Caco-2 (cell line): ENCODE data around the gene KLC1. TPM values are rescaled to one million over a fixed set of nuclear protein-coding genes. Genes with fewer than 3 reads are reported as not detected.

Experiments
- BruUV-seq: library from RNA; stranded (reverse); fragments of 400-500 nt; replicated peaks from 2 replicates; lab custom pipeline; 2021; lab: Mats Ljungman, UMichigan
- CTCF ChIA-PET: fragments of 300-600 bp; sonication (Branson Sonifier 250); formaldehyde crosslinking; loops from one replicate; lab custom pipeline; 2022; ENCODE audit warnings: antibody characterized with exemption; lab: Charles Lee
- POLR2A ChIA-PET: fragments of 300-600 bp; sonication (Branson Sonifier 250); formaldehyde crosslinking; loops from one replicate; lab custom pipeline; 2022; ENCODE audit warnings: antibody characterized with exemption; lab: Charles Lee
- DNase-seq, 2 experiments: peaks; one replicate each; pipeline versions ENCODE4 v3.0.0 to v3.0.0-alpha.2; 2020 to 2022
- H3K27me3 ChIP-seq: replicated peaks from 2 replicates; pipeline ENCODE4 v1.6.0; 2011; ENCODE audit warnings: low read length; ENCODE audit not compliant: control insufficient read depth, insufficient read depth
- H3K36me3 ChIP-seq: 2 replicates; pipeline ENCODE4 v1.5.1; 2011; ENCODE audit warnings: low read length; ENCODE audit not compliant: control insufficient read depth, insufficient read depth
- H3K4me1 ChIP-seq: fragments of 250-450 bp; sonication (Bioruptor Pico); 2 replicates; pipeline ENCODE4 v1.5.1; 2020; ENCODE audit warnings: mild to moderate bottlenecking
- H3K4me3 ChIP-seq: 2 replicates; pipeline ENCODE4 v1.5.1; 2011; ENCODE audit warnings: low read depth, mild to moderate bottlenecking, control low read depth, low read length
- H3K9me3 ChIP-seq: fragments of 250-450 bp; sonication (Bioruptor Pico); 2 replicates; pipeline ENCODE4 v1.5.1; 2020; ENCODE audit warnings: mild to moderate bottlenecking, moderate library complexity
- H3K27ac Mint-ChIP-seq: one replicate; pipeline ENCODE4 v1.8.0; 2022; ENCODE audit warnings: mixed read lengths; ENCODE audit not compliant: unreplicated experiment
- H3K27me3 Mint-ChIP-seq: one replicate; pipeline ENCODE4 v1.8.0; 2022; ENCODE audit warnings: mixed read lengths; ENCODE audit not compliant: insufficient read depth, unreplicated experiment
- H3K36me3 Mint-ChIP-seq: one replicate; pipeline ENCODE4 v1.8.0; 2022; ENCODE audit warnings: mild to moderate bottlenecking, mixed read lengths; ENCODE audit not compliant: insufficient read depth, unreplicated experiment
- H3K4me1 Mint-ChIP-seq: one replicate; pipeline ENCODE4 v1.8.0; 2022; ENCODE audit warnings: low read depth, mixed read lengths; ENCODE audit not compliant: unreplicated experiment
- H3K4me3 Mint-ChIP-seq: one replicate; pipeline ENCODE4 v1.8.0; 2022; ENCODE audit warnings: mild to moderate bottlenecking, moderate library complexity, mixed read lengths; ENCODE audit not compliant: unreplicated experiment
- H3K9me3 Mint-ChIP-seq: one replicate; pipeline ENCODE4 v1.8.0; 2022; ENCODE audit warnings: mixed read lengths; ENCODE audit not compliant: unreplicated experiment
- intact Hi-C: fragments of 100-400 bp; cut with micrococcal nuclease; formaldehyde crosslinking; loops from one replicate; pipeline ENCODE4 v1.10.0; 2022; ENCODE audit not compliant: unreplicated experiment
- total RNA-seq: library from RNA; stranded (reverse); gene quantifications from 2 replicates; pipeline ENCODE4 v1.2.3, GENCODE V29; 2022
- TF ChIP-seq, protein P1 (sequence below), 2 experiments: fragments of 200-600 bp in 1 of 2; IDR thresholded peaks; 1 replicate in 1 of 2; 2 replicates in 1 of 2; pipeline versions ENCODE4 v1.5.1 to v1.8.0; 2011 to 2022; ENCODE audit warnings: antibody characterized with exemption in 1 of 2, control low read depth in 1 of 2, inconsistent platforms in 1 of 2, low read depth in 1 of 2, low read length in 1 of 2, mild to moderate bottlenecking in 1 of 2, moderate library complexity in 1 of 2; ENCODE audit not compliant: insufficient read depth in 1 of 2, severe bottlenecking in 1 of 2, unreplicated experiment in 1 of 2

KLC1 gene
- total RNA-seq, 1 experiment from 2014 or later = 110 TPM

- no peak for DNase-seq
- TF ChIP-seq, protein P1, sequence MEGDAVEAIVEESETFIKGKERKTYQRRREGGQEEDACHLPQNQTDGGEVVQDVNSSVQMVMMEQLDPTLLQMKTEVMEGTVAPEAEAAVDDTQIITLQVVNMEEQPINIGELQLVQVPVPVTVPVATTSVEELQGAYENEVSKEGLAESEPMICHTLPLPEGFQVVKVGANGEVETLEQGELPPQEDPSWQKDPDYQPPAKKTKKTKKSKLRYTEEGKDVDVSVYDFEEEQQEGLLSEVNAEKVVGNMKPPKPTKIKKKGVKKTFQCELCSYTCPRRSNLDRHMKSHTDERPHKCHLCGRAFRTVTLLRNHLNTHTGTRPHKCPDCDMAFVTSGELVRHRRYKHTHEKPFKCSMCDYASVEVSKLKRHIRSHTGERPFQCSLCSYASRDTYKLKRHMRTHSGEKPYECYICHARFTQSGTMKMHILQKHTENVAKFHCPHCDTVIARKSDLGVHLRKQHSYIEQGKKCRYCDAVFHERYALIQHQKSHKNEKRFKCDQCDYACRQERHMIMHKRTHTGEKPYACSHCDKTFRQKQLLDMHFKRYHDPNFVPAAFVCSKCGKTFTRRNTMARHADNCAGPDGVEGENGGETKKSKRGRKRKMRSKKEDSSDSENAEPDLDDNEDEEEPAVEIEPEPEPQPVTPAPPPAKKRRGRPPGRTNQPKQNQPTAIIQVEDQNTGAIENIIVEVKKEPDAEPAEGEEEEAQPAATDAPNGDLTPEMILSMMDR (IDR thresholded peaks at IDR 0.05; ENCODE audit: insufficient read depth in 1 of 2, low read depth in 1 of 2, low read length in 1 of 2, severe bottlenecking in 1 of 2, unreplicated experiment in 1 of 2) = no peak
- Histone ChIP-seq H3K4me3 (no peak overlapping the region), H3K9me3 (no peaks in the 10 kb centered on the region), H3K27me3 (no peaks in the 10 kb centered on the region), H3K4me1 (no peaks in the 10 kb centered on the region), H3K36me3 (peaks cover 2% of the 10 kb centered on the region)
- H3K4me1 Mint-ChIP-seq = peaks cover 6% of the 10 kb centered on the region
- no peak overlapping the region for H3K27ac Mint-ChIP-seq
- ChIA-PET POLR2A (no interaction called here), CTCF (no interaction called here)
- intact Hi-C loops = loop anchor here (10.0 kb wide), 1 partner anchor 88 kb away; no protein-coding TSS in a partner anchor
- BruUV-seq = no TSS peak
- no peaks in the 10 kb centered on the region for H3K9me3 Mint-ChIP-seq
- H3K27me3 Mint-ChIP-seq = no peaks in the 10 kb centered on the region
- peaks cover 71% of the 10 kb centered on the region for H3K36me3 Mint-ChIP-seq
- no peak overlapping the region for H3K4me3 Mint-ChIP-seq
These were observed 33.6 kb downstream of the KLC1 start for GRCh38 chr14:103662591-103662990.

- H3K9me3 Mint-ChIP-seq = no peaks in the 10 kb centered on the region
- Histone ChIP-seq H3K27me3 (no peaks in the 10 kb centered on the region), H3K9me3 (no peaks in the 10 kb centered on the region), H3K4me1 (no peaks in the 10 kb centered on the region), H3K4me3 (no peak overlapping the region), H3K36me3 (peaks cover 2% of the 10 kb centered on the region)
- BruUV-seq = no TSS peak
- H3K27ac Mint-ChIP-seq = peak overlapping the region; percentile 33
- ChIA-PET CTCF (no interaction called here), POLR2A (interaction anchor here (0.6 kb wide), 1 partner anchor 102 kb away, joined by 3 read pairs; no protein-coding TSS in a partner anchor)
- peaks cover 6% of the 10 kb centered on the region for H3K4me1 Mint-ChIP-seq
- peaks cover 71% of the 10 kb centered on the region for H3K36me3 Mint-ChIP-seq
- intact Hi-C loops = loop anchor here (10.0 kb wide), 1 partner anchor 89 kb away; no protein-coding TSS in a partner anchor
- peak overlapping the region; percentile 14 for H3K4me3 Mint-ChIP-seq
- no peak for DNase-seq
- TF ChIP-seq, protein P1 (IDR thresholded peaks at IDR 0.05; ENCODE audit: insufficient read depth in 1 of 2, low read depth in 1 of 2, low read length in 1 of 2, severe bottlenecking in 1 of 2, unreplicated experiment in 1 of 2) = no peak
- no peaks in the 10 kb centered on the region for H3K27me3 Mint-ChIP-seq
These were observed 34.5 kb downstream of the KLC1 start for GRCh38 chr14:103663506-103663905.

GRCh38 chr14:103667671-103668070 is 38.7 kb downstream of the KLC1 start:
- CTCF ChIA-PET = no interaction called here
- POLR2A ChIA-PET = no interaction called here

More at GRCh38 chr14:103667671-103668070, 38.7 kb downstream of the KLC1 start:
- H3K9me3 ChIP-seq = no peaks in the 10 kb centered on the region
- Mint-ChIP-seq H3K9me3 (no peaks in the 10 kb centered on the region), H3K4me1 (peaks cover 6% of the 10 kb centered on the region), H3K4me3 (no peak overlapping the region), H3K27ac (no peak overlapping the region), H3K27me3 (no peaks in the 10 kb centered on the region), H3K36me3 (peaks cover 75% of the 10 kb centered on the region)
- no TSS peak for BruUV-seq
- peaks cover 2% of the 10 kb centered on the region; the same call in 1 of the 2 replicates for H3K36me3 ChIP-seq
- no peaks in the 10 kb centered on the region for H3K27me3 ChIP-seq
- no peak for DNase-seq
- H3K4me1 ChIP-seq = no peaks in the 10 kb centered on the region
- intact Hi-C loops = loop anchor here (10.0 kb wide), 1 partner anchor 93 kb away; no protein-coding TSS in a partner anchor
- no peak overlapping the region for H3K4me3 ChIP-seq
- TF ChIP-seq, protein P1 (IDR thresholded peaks at IDR 0.05; ENCODE audit: insufficient read depth in 1 of 2, low read depth in 1 of 2, low read length in 1 of 2, severe bottlenecking in 1 of 2, unreplicated experiment in 1 of 2) = no peak
